ENCODE results near the gene OR4A16. TPM values are rescaled to one million over a fixed set of nuclear protein-coding genes. Genes with fewer than 3 reads are reported as not detected.

Gene OR4A16
- total RNA-seq, 2 experiments from 2014 or later, result not detected

DNA sequence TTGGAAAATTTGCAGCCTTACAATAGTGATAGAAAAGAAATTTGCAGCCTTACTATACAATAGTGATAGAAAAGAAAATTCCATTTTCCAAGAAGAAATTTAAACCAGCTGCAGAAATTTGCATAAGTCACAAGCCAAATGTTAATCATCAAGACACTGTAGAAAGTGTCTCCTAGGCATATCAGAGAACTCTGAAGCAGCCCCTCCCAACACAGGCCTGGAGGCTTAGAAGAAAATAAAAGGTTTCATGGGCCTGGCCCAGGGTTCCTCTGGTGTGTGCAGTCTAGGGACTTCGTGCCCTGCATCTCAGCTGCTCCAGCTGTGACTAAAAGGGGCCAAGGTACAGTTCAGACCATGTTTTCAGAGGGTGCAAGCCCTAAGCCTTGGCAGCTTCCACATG is 6.0 kb downstream of the OR4A16 start:
- H3K9me3 Mint-ChIP-seq, result peaks cover 16% of the 10 kb centered on the region
- POLR2A ChIA-PET, result no interaction called here
- Histone ChIP-seq H3K4me3 (ENCODE audit: low read length) (no peak overlapping the region), H3K27ac (ENCODE audit: low read depth in 1 of 2, low read length in 2 of 2) (no peak overlapping the region), H3K4me1 (ENCODE audit: insufficient read depth, low read length) (no peaks in the 10 kb centered on the region), H3K9me3 (ENCODE audit: control insufficient read depth in 1 of 2, insufficient read depth in 1 of 2, low read length in 2 of 2) (peaks cover under 1 to 3% of the 10 kb centered on the region in 2 experiments), H3K27me3 (ENCODE audit: control insufficient read depth in 1 of 2, insufficient read depth in 2 of 2, low read length in 2 of 2) (no peaks in the 10 kb centered on the region), H3K36me3 (ENCODE audit: insufficient read depth, low read length) (no peaks in the 10 kb centered on the region)
- H3K36me3 Mint-ChIP-seq (ENCODE audit: low read depth), result no peaks in the 10 kb centered on the region
- intact Hi-C loops (cut with DNase I, micrococcal nuclease), result no loop called here
- H3K4me1 Mint-ChIP-seq (ENCODE audit: low read depth), result no peaks in the 10 kb centered on the region
- H3K27me3 Mint-ChIP-seq, result no peaks in the 10 kb centered on the region
- no peak overlapping the region for H3K27ac Mint-ChIP-seq
- DNase-seq (no peak), ATAC-seq (ENCODE audit: poor library complexity) (no peak)
- H3K4me3 Mint-ChIP-seq, result no peak overlapping the region
- TF ChIP-seq, protein P1, sequence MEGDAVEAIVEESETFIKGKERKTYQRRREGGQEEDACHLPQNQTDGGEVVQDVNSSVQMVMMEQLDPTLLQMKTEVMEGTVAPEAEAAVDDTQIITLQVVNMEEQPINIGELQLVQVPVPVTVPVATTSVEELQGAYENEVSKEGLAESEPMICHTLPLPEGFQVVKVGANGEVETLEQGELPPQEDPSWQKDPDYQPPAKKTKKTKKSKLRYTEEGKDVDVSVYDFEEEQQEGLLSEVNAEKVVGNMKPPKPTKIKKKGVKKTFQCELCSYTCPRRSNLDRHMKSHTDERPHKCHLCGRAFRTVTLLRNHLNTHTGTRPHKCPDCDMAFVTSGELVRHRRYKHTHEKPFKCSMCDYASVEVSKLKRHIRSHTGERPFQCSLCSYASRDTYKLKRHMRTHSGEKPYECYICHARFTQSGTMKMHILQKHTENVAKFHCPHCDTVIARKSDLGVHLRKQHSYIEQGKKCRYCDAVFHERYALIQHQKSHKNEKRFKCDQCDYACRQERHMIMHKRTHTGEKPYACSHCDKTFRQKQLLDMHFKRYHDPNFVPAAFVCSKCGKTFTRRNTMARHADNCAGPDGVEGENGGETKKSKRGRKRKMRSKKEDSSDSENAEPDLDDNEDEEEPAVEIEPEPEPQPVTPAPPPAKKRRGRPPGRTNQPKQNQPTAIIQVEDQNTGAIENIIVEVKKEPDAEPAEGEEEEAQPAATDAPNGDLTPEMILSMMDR (IDR thresholded peaks at IDR 0.05), result no peak
- CTCF ChIA-PET, result no interaction called here

DNA sequence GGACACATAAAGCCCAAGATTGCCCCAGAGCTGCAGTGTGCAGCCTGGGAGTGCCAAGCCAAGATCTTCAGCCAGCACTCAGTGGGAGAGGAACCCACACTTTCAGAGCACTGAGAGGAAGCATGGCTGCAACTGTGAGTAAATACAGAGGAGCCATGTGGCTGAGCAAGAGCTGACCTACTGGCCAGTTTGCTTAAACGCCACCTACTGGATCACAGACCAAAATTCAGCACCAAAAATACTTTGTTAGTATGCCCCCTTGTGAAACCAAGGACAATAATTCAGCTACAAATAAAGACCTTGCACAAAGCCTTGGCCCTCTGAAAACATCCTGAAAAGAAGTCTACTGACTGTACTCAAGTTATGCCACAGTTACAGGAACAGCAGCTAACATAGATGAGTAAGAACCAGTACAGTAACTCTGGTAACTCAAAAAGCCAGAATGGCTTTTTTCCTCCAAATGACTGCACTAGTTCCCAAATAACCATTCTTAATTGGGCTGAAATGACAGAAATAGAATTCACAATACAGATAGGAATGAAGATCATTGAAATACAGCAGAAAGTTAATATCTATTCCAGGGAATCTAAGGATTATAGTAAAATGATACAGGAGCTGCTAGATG is 14.7 kb downstream of the OR4A16 start:
- H3K9me3 ChIP-seq (ENCODE audit: control insufficient read depth in 1 of 2, insufficient read depth in 1 of 2, low read length in 2 of 2), result peaks cover 8 to 18% of the 10 kb centered on the region in 2 experiments
- Mint-ChIP-seq H3K9me3 (peaks cover 26% of the 10 kb centered on the region), H3K4me1 (ENCODE audit: low read depth) (no peaks in the 10 kb centered on the region), H3K27ac (no peak overlapping the region), H3K36me3 (ENCODE audit: low read depth) (no peaks in the 10 kb centered on the region), H3K4me3 (no peak overlapping the region), H3K27me3 (no peaks in the 10 kb centered on the region)
- TF ChIP-seq, protein P1 (IDR thresholded peaks at IDR 0.05), result no peak
- no peak overlapping the region for H3K4me3 ChIP-seq (ENCODE audit: low read length)
- H3K4me1 ChIP-seq (ENCODE audit: insufficient read depth, low read length), result no peaks in the 10 kb centered on the region
- no peaks in the 10 kb centered on the region for H3K36me3 ChIP-seq (ENCODE audit: insufficient read depth, low read length)
- H3K27ac ChIP-seq (ENCODE audit: low read depth in 1 of 2, low read length in 2 of 2), result no peak overlapping the region
- ATAC-seq (ENCODE audit: poor library complexity) (no peak), DNase-seq (no peak)
- intact Hi-C loops (cut with DNase I, micrococcal nuclease), result no loop called here
- H3K27me3 ChIP-seq (ENCODE audit: control insufficient read depth in 1 of 2, insufficient read depth in 2 of 2, low read length in 2 of 2), result no peaks in the 10 kb centered on the region
- CTCF ChIA-PET, result no interaction called here
- POLR2A ChIA-PET, result no interaction called here

DNA sequence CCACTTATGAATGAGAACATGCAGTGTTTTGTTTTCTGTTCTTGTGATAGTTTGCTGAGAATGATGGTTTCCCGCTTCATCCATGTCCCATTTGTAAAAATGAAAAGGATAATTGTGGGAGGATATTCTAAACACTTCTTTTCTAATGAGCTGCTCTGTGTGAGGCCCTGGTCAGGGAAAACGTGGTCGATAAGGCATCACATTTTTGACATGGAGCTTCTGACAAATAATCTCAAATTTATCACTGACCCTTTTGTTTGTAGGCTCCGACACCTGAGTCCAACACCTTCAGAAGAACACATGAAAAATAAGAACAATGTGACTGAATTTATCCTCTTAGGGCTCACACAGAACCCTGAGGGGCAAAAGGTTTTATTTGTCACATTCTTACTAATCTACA is 24.7 kb downstream of the OR4A16 start, which contains the start of gene OR4A15:
OR4A15 (plus strand) TSS at position 301 of the 400 bp plus-strand sequence; CDS start at position 301, 0 bp downstream.
- Mint-ChIP-seq H3K27ac (no peak within 1 kb of the TSS), H3K9me3 (peaks cover 20% of the 10 kb centered on the region), H3K4me1 (ENCODE audit: low read depth) (no peaks in the 10 kb centered on the region), H3K27me3 (no peaks in the 10 kb centered on the region), H3K36me3 (ENCODE audit: low read depth) (no peaks in the 10 kb centered on the region), H3K4me3 (no peak within 1 kb of the TSS)
- TF ChIP-seq, protein P1 (IDR thresholded peaks at IDR 0.05), result no peak
- DNase-seq (no peak), ATAC-seq (ENCODE audit: poor library complexity) (no peak)
- H3K36me3 ChIP-seq (ENCODE audit: insufficient read depth, low read length), result no peaks in the 10 kb centered on the region
- no peak within 1 kb of the TSS for H3K4me3 ChIP-seq (ENCODE audit: low read length)
- intact Hi-C loops (cut with DNase I, micrococcal nuclease), result no loop called here
- ChIA-PET POLR2A (no interaction called here), CTCF (no interaction called here)
- H3K27me3 ChIP-seq (ENCODE audit: control insufficient read depth in 1 of 2, insufficient read depth in 2 of 2, low read length in 2 of 2), result no peaks in the 10 kb centered on the region
- H3K9me3 ChIP-seq (ENCODE audit: control insufficient read depth in 1 of 2, insufficient read depth in 1 of 2, low read length in 2 of 2), result peaks cover 0 to 3% of the 10 kb centered on the region in 2 experiments
- no peak within 1 kb of the TSS for H3K27ac ChIP-seq (ENCODE audit: low read depth in 1 of 2, low read length in 2 of 2)
- H3K4me1 ChIP-seq (ENCODE audit: insufficient read depth, low read length), result no peaks in the 10 kb centered on the region

Other genes with a start within 250 kb of the OR4A16 start
- not detected for gene TRIM48, start 81.0 kb upstream of the OR4A16 start, total RNA-seq
- not detected for gene OR4A15, start 24.8 kb downstream of the OR4A16 start, total RNA-seq
- gene OR4C15, start 211.3 kb downstream of the OR4A16 start, total RNA-seq, result not detected
- not detected for gene OR4C16, start 228.9 kb downstream of the OR4A16 start, total RNA-seq

Data from CD4-positive, alpha-beta T cell (primary cell).